ENCODE measurements around the gene RPL7L1. TPM values are rescaled to one million over a fixed set of nuclear protein-coding genes. Genes with fewer than 3 reads are reported as not detected.
A peak's percentile ranks its signal among the peaks of the same experiment; 100 is the strongest.

The RPL7L1 gene
- total RNA-seq (108 and 127 TPM in 2 replicates), polyA plus RNA-seq (80.0 and 81.0 TPM in 2 replicates), polyA minus RNA-seq (ENCODE audit: low replicate concordance) (63.3 and 67.8 TPM in 2 replicates)
- 74.8 and 75.5 TPM in 2 replicates for polyA plus RNA-seq (2012)

DNA sequence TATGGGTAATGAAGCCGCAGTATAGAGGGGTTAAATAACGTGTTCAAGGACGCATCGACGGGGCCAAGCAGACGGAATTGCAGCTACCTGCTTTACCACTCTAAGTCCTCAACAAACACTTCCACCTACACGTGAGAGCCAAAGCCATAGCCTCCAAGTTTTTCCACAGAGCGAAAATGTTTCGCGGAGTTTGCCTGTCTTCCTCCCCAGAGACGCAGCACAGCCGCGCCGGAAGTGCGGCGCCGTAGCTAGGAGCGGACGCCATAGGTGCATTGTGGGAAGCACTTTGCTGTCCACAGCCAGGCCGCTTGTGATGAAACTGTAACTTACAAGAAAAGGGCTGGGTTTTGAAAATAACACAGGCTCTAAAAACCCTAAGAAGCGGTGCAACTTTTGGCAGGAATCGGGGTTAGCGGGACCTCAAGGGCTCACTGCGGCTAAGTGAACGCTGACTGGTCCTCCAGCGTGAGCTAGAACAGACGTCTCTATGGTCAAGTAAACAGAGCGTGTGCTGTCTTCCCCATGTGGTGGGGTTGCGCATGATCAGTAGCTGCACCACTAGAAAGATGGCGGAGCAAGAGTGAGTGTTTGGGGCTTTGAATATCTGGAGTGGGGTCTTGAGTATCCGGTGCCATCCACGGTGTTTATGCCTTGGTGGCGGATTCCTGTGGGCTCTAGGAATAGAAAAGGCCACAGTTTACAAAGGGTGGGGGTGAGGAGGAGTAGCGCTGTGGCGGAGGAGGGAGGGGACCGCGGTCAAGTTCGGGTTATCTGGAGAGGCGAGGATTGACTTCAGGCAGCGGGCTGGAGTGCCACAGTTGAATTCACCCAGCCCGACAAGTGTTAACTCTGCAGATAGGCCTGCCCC, at the start of gene RPL7L1:
Gene RPL7L1 (plus strand): TSS at position 245 of the 868 bp plus-strand sequence. CDS start 295 bp downstream, at position 540.
- Histone ChIP-seq H3K4me1 (ENCODE audit: control insufficient read depth, extremely low read depth, insufficient read depth, low read length) (no peaks in the 10 kb centered on the region), H3K9me3 (ENCODE audit: control insufficient read depth, insufficient read depth, low read depth, low read length) (no peaks in the 10 kb centered on the region), H3K36me3 (ENCODE audit: control insufficient read depth, insufficient read depth, low read length) (peaks cover 7% of the 10 kb centered on the region), H3K79me2 (ENCODE audit: control insufficient read depth, insufficient read depth, low read length) (peaks cover 34% of the 10 kb centered on the region), H3K27ac (ENCODE audit: insufficient read depth, low read length) (peak within 1 kb of the TSS; percentile 97), H3K27me3 (ENCODE audit: control insufficient read depth, insufficient read depth, low read length) (no peaks in the 10 kb centered on the region), H2AFZ (ENCODE audit: low read length) (peak within 1 kb of the TSS; percentile 100), H4K20me1 (ENCODE audit: control insufficient read depth, extremely low read depth, insufficient read depth, low read length) (no peaks in the 10 kb centered on the region), H3K9ac (ENCODE audit: insufficient read depth, low read length) (peak within 1 kb of the TSS; percentile 89), H3K4me3 (replicated peaks in 1 of 4; ENCODE audit: control extremely low read depth in 1 of 4, insufficient read depth in 1 of 4, low read depth in 3 of 4, low read length in 4 of 4) (peak within 1 kb of the TSS; percentile 97 to 99 (median 98)), H3K4me2 (ENCODE audit: extremely low read depth, insufficient read depth, low read length) (peak within 1 kb of the TSS; percentile 100)
- TF ChIP-seq CTCF (conservative IDR thresholded peaks at IDR 0.05 in 1 of 2, IDR thresholded peaks at IDR 0.05 in 1 of 2; ENCODE audit: low read depth in 1 of 2, low read length in 2 of 2) (peak in 1 of 2 donors; percentile 21), EZH2 (IDR thresholded peaks at IDR 0.05; ENCODE audit: low read length, missing control alignments) (no peak)
- DNase-seq (ENCODE audit: low read depth in 2 of 2), result peak; percentile 88 to 92

GRCh38 chr6:42831237-42831636, 48.2 kb upstream of the RPL7L1 start:
- no peaks in the 10 kb centered on the region for H3K9me3 ChIP-seq (ENCODE audit: control insufficient read depth, insufficient read depth, low read depth, low read length)
- no peak overlapping the region for H3K4me3 ChIP-seq (replicated peaks in 1 of 4; ENCODE audit: control extremely low read depth in 1 of 4, insufficient read depth in 1 of 4, low read depth in 3 of 4, low read length in 4 of 4)
- no peaks in the 10 kb centered on the region for H3K4me1 ChIP-seq (ENCODE audit: control insufficient read depth, extremely low read depth, insufficient read depth, low read length)
- H3K9ac ChIP-seq (ENCODE audit: insufficient read depth, low read length), result no peak overlapping the region
- no peaks in the 10 kb centered on the region for H4K20me1 ChIP-seq (ENCODE audit: control insufficient read depth, extremely low read depth, insufficient read depth, low read length)
- peak in 1 of 2 donors; percentile 46 for DNase-seq (ENCODE audit: low read depth in 2 of 2)
- H3K79me2 ChIP-seq (ENCODE audit: control insufficient read depth, insufficient read depth, low read length), result no peaks in the 10 kb centered on the region
- H3K36me3 ChIP-seq (ENCODE audit: control insufficient read depth, insufficient read depth, low read length), result peaks cover 2% of the 10 kb centered on the region
- H3K4me2 ChIP-seq (ENCODE audit: extremely low read depth, insufficient read depth, low read length), result no peak overlapping the region
- no peaks in the 10 kb centered on the region for H3K27me3 ChIP-seq (ENCODE audit: control insufficient read depth, insufficient read depth, low read length)
- no peak for TF ChIP-seq CTCF (conservative IDR thresholded peaks at IDR 0.05 in 1 of 2, IDR thresholded peaks at IDR 0.05 in 1 of 2; ENCODE audit: low read depth in 1 of 2, low read length in 2 of 2)
- TF ChIP-seq EZH2 (IDR thresholded peaks at IDR 0.05; ENCODE audit: low read length, missing control alignments), result no peak
- no peak overlapping the region for H2AFZ ChIP-seq (ENCODE audit: low read length)
- H3K27ac ChIP-seq (ENCODE audit: insufficient read depth, low read length), result no peak overlapping the region

DNA sequence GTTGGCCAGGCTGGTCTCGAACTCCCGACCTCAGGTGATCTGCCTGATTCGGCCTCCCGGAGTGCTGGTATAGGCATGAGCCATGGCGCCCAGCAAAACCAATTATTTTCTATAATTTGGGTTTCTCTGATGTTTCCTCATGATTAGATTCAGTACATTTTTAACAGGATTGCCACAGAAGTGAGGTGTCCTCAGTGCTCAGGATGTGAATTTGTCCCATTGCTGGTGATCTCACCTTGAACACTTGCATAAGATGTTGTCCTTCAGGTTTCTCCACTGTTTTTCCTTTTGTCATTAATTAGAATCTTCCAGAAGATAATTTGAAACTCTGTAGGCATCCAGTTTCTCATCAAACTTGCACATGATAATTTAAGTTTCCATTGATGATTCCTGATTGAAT, 45.4 kb upstream of the RPL7L1 start:
- no peaks in the 10 kb centered on the region for H4K20me1 ChIP-seq (ENCODE audit: control insufficient read depth, extremely low read depth, insufficient read depth, low read length)

More for the DNA sequence above, 45.4 kb upstream of the RPL7L1 start:
- H3K27me3 ChIP-seq (ENCODE audit: control insufficient read depth, insufficient read depth, low read length), result no peaks in the 10 kb centered on the region
- H3K9ac ChIP-seq (ENCODE audit: insufficient read depth, low read length), result no peak overlapping the region
- H3K36me3 ChIP-seq (ENCODE audit: control insufficient read depth, insufficient read depth, low read length), result peaks cover 2% of the 10 kb centered on the region
- H3K4me1 ChIP-seq (ENCODE audit: control insufficient read depth, extremely low read depth, insufficient read depth, low read length), result no peaks in the 10 kb centered on the region
- TF ChIP-seq EZH2 (IDR thresholded peaks at IDR 0.05; ENCODE audit: low read length, missing control alignments), result no peak
- no peak for TF ChIP-seq CTCF (conservative IDR thresholded peaks at IDR 0.05 in 1 of 2, IDR thresholded peaks at IDR 0.05 in 1 of 2; ENCODE audit: low read depth in 1 of 2, low read length in 2 of 2)
- no peak overlapping the region for H2AFZ ChIP-seq (ENCODE audit: low read length)
- H3K79me2 ChIP-seq (ENCODE audit: control insufficient read depth, insufficient read depth, low read length), result no peaks in the 10 kb centered on the region
- no peak overlapping the region for H3K4me2 ChIP-seq (ENCODE audit: extremely low read depth, insufficient read depth, low read length)
- H3K4me3 ChIP-seq (replicated peaks in 1 of 4; ENCODE audit: control extremely low read depth in 1 of 4, insufficient read depth in 1 of 4, low read depth in 3 of 4, low read length in 4 of 4), result no peak overlapping the region
- no peak for DNase-seq (ENCODE audit: low read depth in 2 of 2)
- no peak overlapping the region for H3K27ac ChIP-seq (ENCODE audit: insufficient read depth, low read length)
- no peaks in the 10 kb centered on the region for H3K9me3 ChIP-seq (ENCODE audit: control insufficient read depth, insufficient read depth, low read depth, low read length)

Measured in fibroblast of lung (primary cell).